PC-3 (cell line): ENCODE results near the gene DENND6A.

ENCODE experiments used
- CTCF ChIP-seq: fragments of 300-600 bp; sonication (generic); conservative IDR thresholded peaks from 2 replicates; pipeline ENCODE4 v1.5.1; 2017; ENCODE audit warnings: antibody characterized with exemption, low read depth, mild to moderate bottlenecking, low read length
- EZH2 ChIP-seq: fragments of 300-600 bp; sonication (generic); IDR thresholded peaks from one replicate; pipeline ENCODE4 v1.6.1; 2017; ENCODE audit warnings: antibody characterized with exemption, mild to moderate bottlenecking, low read length; ENCODE audit not compliant: unreplicated experiment

GRCh38 chr3:57652203-57652602, 40.7 kb downstream of the DENND6A start:
- no peak for TF ChIP-seq CTCF
- no peak for TF ChIP-seq EZH2
